ENCODE results near the gene NFAM1. TPM values are rescaled to one million over a fixed set of nuclear protein-coding genes. Genes with fewer than 3 reads are reported as not detected.

NFAM1 gene
- total RNA-seq, 1 donor, result under 0.01 TPM

GRCh38 chr22:42427167-42427566, 5.0 kb downstream of the NFAM1 start:
- no peak overlapping the region for H3K4me3 ChIP-seq (ENCODE audit: insufficient read depth, low read length)
- no peak for TF ChIP-seq CTCF (IDR thresholded peaks at IDR 0.05; ENCODE audit: extremely low read depth, low read depth, low read length)
- H3K36me3 ChIP-seq (ENCODE audit: insufficient read depth, low read length), result no peaks in the 10 kb centered on the region
- no peaks in the 10 kb centered on the region for H3K4me1 ChIP-seq (ENCODE audit: insufficient read depth, low read length)
- no peak overlapping the region for H2AFZ ChIP-seq (ENCODE audit: low read length)
- peak; percentile 49 for DNase-seq (ENCODE audit: insufficient read length, low spot score, missing footprints)
- H4K20me1 ChIP-seq (ENCODE audit: insufficient read depth, low read length), result no peaks in the 10 kb centered on the region
- no peaks in the 10 kb centered on the region for H3K9me3 ChIP-seq (ENCODE audit: low read depth, low read length)
- no peak overlapping the region for H3K27ac ChIP-seq (ENCODE audit: low read depth, low read length)
- peaks cover 31% of the 10 kb centered on the region for H3K27me3 ChIP-seq (ENCODE audit: insufficient read depth, low read length)
- no peak overlapping the region for H3K4me2 ChIP-seq (ENCODE audit: insufficient read depth, low read length)
- H3K79me2 ChIP-seq (ENCODE audit: insufficient read depth, low read length), result no peaks in the 10 kb centered on the region

GRCh38 chr22:42425989-42426355, 6.2 kb downstream of the NFAM1 start:
- Histone ChIP-seq H3K27me3 (ENCODE audit: insufficient read depth, low read length) (peaks cover 19% of the 10 kb centered on the region), H3K9me3 (ENCODE audit: low read depth, low read length) (no peaks in the 10 kb centered on the region), H3K4me1 (ENCODE audit: insufficient read depth, low read length) (no peaks in the 10 kb centered on the region), H3K4me3 (ENCODE audit: insufficient read depth, low read length) (no peak overlapping the region), H4K20me1 (ENCODE audit: insufficient read depth, low read length) (no peaks in the 10 kb centered on the region), H3K4me2 (ENCODE audit: insufficient read depth, low read length) (no peak overlapping the region), H3K79me2 (ENCODE audit: insufficient read depth, low read length) (no peaks in the 10 kb centered on the region), H2AFZ (ENCODE audit: low read length) (no peak overlapping the region), H3K27ac (ENCODE audit: low read depth, low read length) (no peak overlapping the region), H3K36me3 (ENCODE audit: insufficient read depth, low read length) (no peaks in the 10 kb centered on the region)
- TF ChIP-seq CTCF (IDR thresholded peaks at IDR 0.05; ENCODE audit: extremely low read depth, low read depth, low read length), result no peak
- DNase-seq (ENCODE audit: insufficient read length, low spot score, missing footprints), result peak; percentile 54

- Histone ChIP-seq H3K79me2 (ENCODE audit: insufficient read depth, low read length) (no peaks in the 10 kb centered on the region), H2AFZ (ENCODE audit: low read length) (no peak overlapping the region), H3K27me3 (ENCODE audit: insufficient read depth, low read length) (peaks cover 14% of the 10 kb centered on the region), H4K20me1 (ENCODE audit: insufficient read depth, low read length) (no peaks in the 10 kb centered on the region), H3K4me3 (ENCODE audit: insufficient read depth, low read length) (no peak overlapping the region), H3K27ac (ENCODE audit: low read depth, low read length) (no peak overlapping the region), H3K36me3 (ENCODE audit: insufficient read depth, low read length) (no peaks in the 10 kb centered on the region), H3K9me3 (ENCODE audit: low read depth, low read length) (no peaks in the 10 kb centered on the region), H3K4me2 (ENCODE audit: insufficient read depth, low read length) (no peak overlapping the region), H3K4me1 (ENCODE audit: insufficient read depth, low read length) (no peaks in the 10 kb centered on the region)
- peak; percentile 43 for DNase-seq (ENCODE audit: insufficient read length, low spot score, missing footprints)
- TF ChIP-seq CTCF (IDR thresholded peaks at IDR 0.05; ENCODE audit: extremely low read depth, low read depth, low read length), result no peak
These were observed 6.7 kb downstream of the NFAM1 start for GRCh38 chr22:42425337-42425988.

GRCh38 chr22:42419243-42419881, 12.8 kb downstream of the NFAM1 start:
- TF ChIP-seq CTCF (IDR thresholded peaks at IDR 0.05; ENCODE audit: extremely low read depth, low read depth, low read length), result no peak
- H3K4me2 ChIP-seq (ENCODE audit: insufficient read depth, low read length), result no peak overlapping the region
- H3K27me3 ChIP-seq (ENCODE audit: insufficient read depth, low read length), result no peaks in the 10 kb centered on the region
- H3K36me3 ChIP-seq (ENCODE audit: insufficient read depth, low read length), result no peaks in the 10 kb centered on the region
- no peaks in the 10 kb centered on the region for H4K20me1 ChIP-seq (ENCODE audit: insufficient read depth, low read length)
- H3K27ac ChIP-seq (ENCODE audit: low read depth, low read length), result no peak overlapping the region
- H3K4me3 ChIP-seq (ENCODE audit: insufficient read depth, low read length), result no peak overlapping the region
- H3K79me2 ChIP-seq (ENCODE audit: insufficient read depth, low read length), result no peaks in the 10 kb centered on the region
- no peak for DNase-seq (ENCODE audit: insufficient read length, low spot score, missing footprints)
- no peak overlapping the region for H2AFZ ChIP-seq (ENCODE audit: low read length)
- no peaks in the 10 kb centered on the region for H3K4me1 ChIP-seq (ENCODE audit: insufficient read depth, low read length)
- no peaks in the 10 kb centered on the region for H3K9me3 ChIP-seq (ENCODE audit: low read depth, low read length)
